GM10266 (cell line): ENCODE measurements around the gene CAMK2B.

Source experiments
- DNase-seq: peaks from one replicate; pipeline ENCODE4 v3.0.0; 2012; ENCODE audit errors: extremely low spot score
- CTCF ChIP-seq: IDR thresholded peaks from 2 replicates; pipeline ENCODE4 v1.5.1; 2012; ENCODE audit warnings: mild to moderate bottlenecking, low read depth; ENCODE audit not compliant: control insufficient read depth, insufficient read depth; ENCODE audit errors: missing control alignments

Gene CAMK2B

DNA sequence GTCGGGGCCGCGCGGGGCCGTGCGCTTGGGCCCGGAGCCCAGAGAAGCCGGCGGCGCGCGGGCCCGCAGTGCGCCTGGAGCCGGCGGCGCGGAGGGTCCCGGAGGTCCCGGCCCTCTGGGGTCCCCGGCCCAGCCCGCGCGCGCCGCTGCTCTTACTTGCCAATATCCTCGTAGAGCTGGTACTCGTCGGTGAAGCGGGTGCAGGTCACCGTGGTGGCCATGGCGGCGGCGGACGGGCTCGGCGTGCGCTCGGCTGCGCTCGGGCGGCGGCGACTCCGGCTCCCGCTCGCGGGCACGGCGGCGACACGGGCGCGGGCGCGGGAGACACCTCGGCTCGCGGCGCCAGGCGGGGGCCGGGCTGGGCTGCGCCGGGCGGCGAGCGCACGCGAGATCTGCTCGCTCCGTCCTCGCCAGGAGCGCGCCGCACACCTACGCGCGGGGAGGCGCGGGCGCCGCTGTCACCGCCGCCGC lies at the start of gene CAMK2B:
Gene CAMK2B (minus strand): TSS at position 394 of the 471 bp plus-strand sequence. CDS start 173 bp downstream, at position 221.
- no peak for TF ChIP-seq CTCF
- no peak for DNase-seq

- TF ChIP-seq CTCF, result no peak
- DNase-seq, result no peak
Observed at GRCh38 chr7:44374007-44374763, 48.8 kb upstream of the CAMK2B start.

DNA sequence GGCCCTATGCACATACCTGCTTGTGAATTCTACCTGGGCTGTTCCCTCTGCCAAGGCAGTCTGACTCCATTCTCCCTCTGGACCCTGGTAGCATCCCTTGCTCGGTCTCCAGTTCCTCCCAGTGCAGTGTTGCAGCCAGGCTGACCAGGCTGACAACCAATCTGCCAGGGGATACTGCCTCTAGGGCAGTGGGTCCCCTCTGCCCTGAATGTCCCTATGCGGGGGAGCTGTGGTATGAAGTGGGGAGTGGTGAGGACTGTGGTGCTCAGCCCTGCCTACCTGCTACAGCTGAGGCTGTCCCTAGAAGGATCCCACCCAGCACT lies 48.0 kb upstream of the CAMK2B start:
- DNase-seq, result no peak
- no peak for TF ChIP-seq CTCF

GRCh38 chr7:44372560-44373417 lies 47.4 kb upstream of the CAMK2B start:
- no peak for TF ChIP-seq CTCF
- no peak for DNase-seq

GRCh38 chr7:44368885-44369284 lies 43.5 kb upstream of the CAMK2B start:
- no peak for DNase-seq
- no peak for TF ChIP-seq CTCF

DNA sequence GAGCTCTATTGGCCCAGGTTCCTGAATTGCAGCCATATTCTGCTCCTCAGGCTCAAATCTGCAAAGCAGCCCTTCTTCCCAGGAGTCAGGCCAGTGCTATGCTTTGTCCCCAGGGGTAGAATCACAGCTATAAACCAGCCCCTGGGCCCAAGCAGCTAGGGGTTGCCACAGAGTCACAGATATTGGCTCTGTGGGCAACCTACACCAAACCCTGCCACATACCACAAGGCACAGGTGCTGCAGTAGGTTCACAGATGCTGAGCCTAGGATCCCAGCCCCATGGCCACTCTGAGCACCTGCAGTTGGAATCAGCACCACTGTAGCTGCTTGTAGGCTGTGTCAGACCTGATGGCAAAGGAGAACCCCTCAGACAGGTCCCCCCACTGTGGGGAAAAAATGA lies 43.1 kb upstream of the CAMK2B start:
- DNase-seq, result no peak
- no peak for TF ChIP-seq CTCF
